ACC112 (cell line): ENCODE results near the gene GATAD2A.
"Not testable (repeated sequence)": the region's sequence is repeated elsewhere in the genome, so short reads cannot be mapped to it uniquely, and the experiment has no call there.

Experiments used
- H2AFZ ChIP-seq: fragments of 200-600 bp; sonication (generic); one replicate; pipeline ENCODE4 v1.6.0; 2017; ENCODE audit warnings: antibody characterized with exemption, low read length; ENCODE audit not compliant: unreplicated experiment
- H3K27ac ChIP-seq: fragments of 200-600 bp; sonication (generic); 2 replicates; pipeline ENCODE4 v1.5.1; 2014; ENCODE audit warnings: low read depth, mild to moderate bottlenecking, antibody characterized with exemption, low read length, moderate library complexity
- H3K27me3 ChIP-seq: fragments of 200-600 bp; sonication (generic); 2 replicates; pipeline ENCODE4 v1.6.1; 2014; ENCODE audit warnings: mild to moderate bottlenecking, antibody characterized with exemption, low read length, moderate library complexity, mixed read lengths; ENCODE audit not compliant: insufficient read depth
- H3K36me3 ChIP-seq: fragments of 200-600 bp; sonication (generic); 2 replicates; pipeline ENCODE4 v1.6.1; 2016; ENCODE audit warnings: mild to moderate bottlenecking, antibody characterized with exemption, low read length, moderate library complexity, mixed read lengths; ENCODE audit not compliant: insufficient read depth
- H3K4me1 ChIP-seq: fragments of 200-600 bp; sonication (generic); one replicate; pipeline ENCODE4 v1.6.1; 2016; ENCODE audit warnings: low read length, mixed read lengths; ENCODE audit not compliant: insufficient read depth, unreplicated experiment, control insufficient read depth
- H3K4me3 ChIP-seq: fragments of 200-600 bp; sonication (generic); 2 replicates; pipeline ENCODE4 v1.5.1; 2014; ENCODE audit warnings: mild to moderate bottlenecking, low read depth, low read length
- H3K79me2 ChIP-seq: fragments of 200-600 bp; sonication (generic); one replicate; pipeline ENCODE4 v1.6.0; 2016; ENCODE audit warnings: low read length; ENCODE audit not compliant: control insufficient read depth, unreplicated experiment, insufficient read depth

The GATAD2A gene

DNA sequence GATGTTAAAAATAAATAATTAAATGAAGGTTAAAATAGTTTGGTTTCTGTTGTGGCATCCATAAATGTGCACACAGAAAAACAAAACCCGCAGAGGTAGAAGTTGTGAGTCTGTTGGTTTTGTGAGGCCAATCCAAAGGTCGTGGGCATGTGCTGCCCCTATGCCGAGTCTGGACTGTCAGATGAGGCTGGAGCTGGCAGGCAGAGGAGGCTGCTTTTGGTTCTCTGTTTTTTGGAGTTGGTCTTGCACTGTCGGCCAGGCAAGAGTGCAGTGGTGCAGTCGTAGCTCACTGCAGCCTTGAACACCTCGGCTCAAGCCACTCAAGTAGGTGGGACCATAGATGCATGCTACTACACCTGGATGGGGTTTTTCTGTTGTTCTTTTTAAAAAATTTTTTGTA lies 66.2 kb downstream of the GATAD2A start:
- Histone ChIP-seq H3K4me3 (no peak overlapping the region), H3K36me3 (peaks cover 22% of the 10 kb centered on the region), H2AFZ (no peak overlapping the region), H3K79me2 (peaks cover 33% of the 10 kb centered on the region), H3K27me3 (no peaks in the 10 kb centered on the region), H3K27ac (no peak overlapping the region), H3K4me1 (no peaks in the 10 kb centered on the region)

DNA sequence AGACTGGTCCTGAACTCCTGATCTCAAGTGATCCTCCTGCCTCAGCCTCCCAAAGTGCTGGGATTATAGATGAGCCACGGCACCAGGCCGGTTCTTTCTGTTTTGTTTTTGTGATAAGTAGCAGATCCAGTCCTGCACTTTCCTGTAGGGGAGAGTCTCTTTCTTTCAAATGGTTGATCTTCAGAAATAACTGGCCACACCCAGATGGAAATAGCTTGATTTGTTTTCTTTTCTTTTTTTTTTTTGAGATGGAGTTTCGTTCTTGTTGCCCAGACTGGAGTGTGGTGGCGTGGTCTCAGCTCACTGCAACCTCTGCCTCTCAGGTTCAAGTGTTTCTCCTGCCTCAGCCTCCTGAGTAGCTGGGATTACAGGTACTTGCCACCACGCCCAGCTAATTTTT lies 66.6 kb downstream of the GATAD2A start:
- not testable (repeated sequence) for H3K27me3 ChIP-seq, H2AFZ ChIP-seq, H3K27ac ChIP-seq, H3K4me3 ChIP-seq, H3K4me1 ChIP-seq
- Histone ChIP-seq H3K79me2 (peaks cover 33% of the 10 kb centered on the region), H3K36me3 (peaks cover 20% of the 10 kb centered on the region)

DNA sequence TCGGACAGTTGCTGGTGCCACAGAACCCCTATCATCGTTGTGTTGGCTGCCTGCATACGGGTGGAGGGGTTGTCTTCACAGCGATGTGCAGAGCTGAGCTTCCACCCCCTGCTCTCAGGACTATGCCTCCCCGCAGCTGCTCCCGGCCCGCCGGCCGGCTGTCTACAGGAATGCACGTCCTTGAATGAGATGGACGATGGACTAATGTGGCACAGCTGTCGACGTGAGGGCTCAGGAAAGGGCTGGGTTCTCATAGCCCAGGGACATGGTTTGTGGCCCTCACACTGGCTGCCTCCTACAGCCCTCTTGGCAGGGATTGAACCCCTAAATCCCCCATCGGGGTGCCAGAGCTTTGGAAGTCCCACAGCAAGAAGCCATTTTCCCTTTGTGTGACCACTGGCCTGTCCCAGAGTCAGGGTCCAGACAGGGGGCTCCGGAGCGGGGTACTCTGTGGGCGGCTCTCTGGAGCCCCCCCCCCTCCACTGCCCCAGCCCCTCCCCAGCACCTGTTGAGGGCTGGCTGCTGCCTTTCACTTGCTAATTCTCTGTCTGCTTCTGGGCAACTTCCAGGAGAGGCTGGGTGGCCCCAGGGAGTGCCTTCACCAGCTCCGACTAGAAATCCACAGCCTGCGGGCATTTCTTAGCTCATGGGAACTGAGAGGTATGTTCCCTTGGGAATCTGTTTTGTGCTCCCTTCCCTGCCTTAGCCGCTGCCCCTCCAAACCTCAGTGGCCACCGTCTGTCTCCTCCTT lies 69.7 kb downstream of the GATAD2A start:
- Histone ChIP-seq H2AFZ (no peak overlapping the region), H3K4me3 (no peak overlapping the region), H3K79me2 (peaks cover 35% of the 10 kb centered on the region), H3K27ac (no peak overlapping the region), H3K27me3 (no peaks in the 10 kb centered on the region), H3K36me3 (no peaks in the 10 kb centered on the region), H3K4me1 (peaks cover 3% of the 10 kb centered on the region)

GRCh38 chr19:19475849-19476828 lies 70.7 kb downstream of the GATAD2A start:
- H3K4me1 ChIP-seq, result peaks cover 3% of the 10 kb centered on the region
- H3K36me3 ChIP-seq, result no peaks in the 10 kb centered on the region
- H2AFZ ChIP-seq, result no peak overlapping the region
- no peak overlapping the region for H3K4me3 ChIP-seq
- peaks cover 34% of the 10 kb centered on the region for H3K79me2 ChIP-seq
- H3K27ac ChIP-seq, result no peak overlapping the region
- H3K27me3 ChIP-seq, result no peaks in the 10 kb centered on the region

- Histone ChIP-seq H3K79me2 (peaks cover 36% of the 10 kb centered on the region), H3K27ac (no peak overlapping the region)
Observed at GRCh38 chr19:19477705-19478383, 72.4 kb downstream of the GATAD2A start.

DNA sequence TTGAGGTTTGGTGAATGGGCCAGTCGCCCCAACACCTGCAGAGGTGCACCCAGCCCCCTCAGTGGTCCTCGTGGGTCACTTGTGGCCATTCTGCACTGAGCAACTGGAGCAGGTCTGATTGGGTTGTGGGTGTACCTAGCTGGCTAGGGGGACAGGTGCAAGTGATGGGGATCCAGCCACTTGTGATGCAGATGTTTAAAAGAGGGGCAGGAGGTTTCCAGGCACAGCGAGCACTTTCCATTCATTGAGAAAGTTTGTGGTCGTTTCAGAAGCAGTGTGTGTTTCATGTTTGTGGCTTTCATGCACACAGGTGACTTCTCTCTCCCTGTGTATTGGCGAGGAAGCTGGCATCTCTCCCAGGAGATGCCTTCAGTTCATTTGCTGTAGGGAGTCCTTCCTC lies 75.2 kb downstream of the GATAD2A start:
- Histone ChIP-seq H3K4me3 (no peak overlapping the region), H2AFZ (no peak overlapping the region), H3K27ac (no peak overlapping the region), H3K4me1 (peaks cover 14% of the 10 kb centered on the region), H3K79me2 (peaks cover 35% of the 10 kb centered on the region), H3K36me3 (no peaks in the 10 kb centered on the region), H3K27me3 (no peaks in the 10 kb centered on the region)

More at GRCh38 chr19:19477705-19478383, 72.4 kb downstream of the GATAD2A start:
- Histone ChIP-seq H3K27me3 (no peaks in the 10 kb centered on the region), H2AFZ (no peak overlapping the region), H3K4me3 (no peak overlapping the region), H3K36me3 (no peaks in the 10 kb centered on the region), H3K4me1 (peaks cover 3% of the 10 kb centered on the region)

DNA sequence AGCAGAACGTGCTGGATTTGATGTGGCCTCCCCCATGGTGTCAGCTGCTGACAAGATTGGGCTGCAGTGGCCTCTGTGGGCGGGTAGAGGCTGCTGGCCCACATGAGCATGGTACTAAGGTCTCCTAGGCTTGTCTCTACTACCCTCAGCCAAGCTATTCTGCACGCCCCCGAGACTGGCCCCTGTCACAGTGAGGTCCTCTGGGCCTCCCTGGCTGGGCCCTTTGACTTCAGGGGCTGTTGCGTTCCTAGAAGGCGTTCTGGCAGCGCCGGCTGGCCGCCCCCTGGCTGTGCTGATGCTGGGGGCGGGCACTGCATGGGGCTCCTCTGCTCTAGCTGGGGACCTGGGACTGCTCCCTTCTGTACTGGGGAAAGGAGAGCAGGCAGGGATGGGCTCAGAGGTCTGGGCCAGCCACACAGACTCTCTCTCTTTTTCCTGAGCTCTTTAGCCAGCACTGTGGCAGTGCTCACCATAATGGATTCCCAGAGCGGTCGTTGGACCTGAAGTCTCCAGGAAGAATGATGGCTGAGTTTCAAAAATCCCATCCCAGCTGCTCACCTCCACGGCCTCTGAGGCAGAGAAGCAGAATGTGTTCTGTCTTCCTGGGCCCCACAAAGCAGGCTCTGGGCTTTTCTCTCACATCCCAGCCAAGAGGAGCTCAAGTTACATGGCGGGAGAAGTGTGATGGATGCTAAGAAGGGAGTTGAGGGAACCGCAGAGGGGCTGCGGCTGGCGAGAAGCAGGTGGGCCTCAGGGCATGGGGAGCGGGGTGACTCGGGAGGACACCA lies 77.5 kb downstream of the GATAD2A start:
- Histone ChIP-seq H3K36me3 (no peaks in the 10 kb centered on the region), H3K79me2 (peaks cover 31% of the 10 kb centered on the region), H3K27me3 (no peaks in the 10 kb centered on the region), H3K4me1 (peaks cover 16% of the 10 kb centered on the region), H2AFZ (no peak overlapping the region), H3K27ac (no peak overlapping the region), H3K4me3 (no peak overlapping the region)

DNA sequence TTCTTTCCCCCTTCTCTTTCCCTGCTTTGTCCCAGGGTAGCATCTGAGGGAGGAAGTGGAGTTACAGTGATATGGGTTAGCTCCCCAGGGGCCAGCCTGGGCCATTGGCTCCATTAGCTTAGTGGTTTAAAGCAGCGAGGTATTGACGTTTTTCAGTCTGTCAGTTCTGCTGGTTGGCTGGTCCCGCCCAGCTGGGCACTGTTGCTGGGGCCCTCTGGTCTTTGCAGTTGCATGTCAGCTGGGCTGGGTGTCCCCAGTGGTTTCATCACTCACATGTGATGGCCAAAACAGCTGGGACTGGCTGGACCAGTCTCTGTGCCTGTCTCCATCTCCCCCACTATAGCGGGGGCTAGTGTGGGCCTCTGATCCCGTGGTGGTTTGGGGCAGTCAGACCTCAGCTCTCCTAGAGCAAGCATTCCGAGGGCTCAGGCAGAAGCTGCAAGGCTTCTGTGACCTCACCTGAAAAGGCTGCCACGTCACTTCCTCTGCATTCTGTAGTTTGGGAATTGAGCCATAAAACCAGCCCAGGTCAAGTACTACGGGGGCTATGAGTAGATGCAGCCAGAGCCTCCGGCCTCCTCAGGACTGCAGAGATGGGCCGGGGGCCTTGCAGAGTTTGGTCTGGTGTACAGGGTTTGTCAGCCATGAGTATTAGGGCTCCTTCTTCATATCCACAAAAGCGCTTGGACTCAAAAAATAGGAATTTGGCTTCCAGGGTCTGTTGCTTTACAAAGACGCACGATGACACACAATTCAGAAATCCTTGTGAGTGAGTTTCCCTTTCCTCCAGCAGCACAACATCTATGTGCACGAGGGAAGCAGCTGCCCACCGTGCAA lies 79.9 kb downstream of the GATAD2A start:
- Histone ChIP-seq H2AFZ (no peak overlapping the region), H3K4me1 (peaks cover 35% of the 10 kb centered on the region), H3K4me3 (no peak overlapping the region), H3K79me2 (peaks cover 29% of the 10 kb centered on the region), H3K27me3 (no peaks in the 10 kb centered on the region), H3K36me3 (no peaks in the 10 kb centered on the region), H3K27ac (no peak overlapping the region)

DNA sequence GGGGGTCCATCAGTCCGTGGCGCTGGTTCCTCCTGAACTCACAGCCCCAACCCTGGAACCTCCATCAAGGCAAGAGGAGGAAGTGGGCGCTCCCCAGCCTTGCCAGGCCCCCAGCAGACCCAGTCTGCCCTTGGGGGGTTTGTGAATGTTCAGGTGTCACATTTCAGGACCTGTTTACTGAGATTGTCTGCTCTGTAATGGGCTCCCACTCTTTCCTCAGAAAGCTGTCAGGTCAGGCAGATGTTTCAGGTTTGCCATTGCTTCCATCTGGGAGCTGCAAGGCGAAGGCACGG lies 80.5 kb downstream of the GATAD2A start:
- Histone ChIP-seq H3K4me3 (no peak overlapping the region), H3K79me2 (peaks cover 30% of the 10 kb centered on the region), H2AFZ (no peak overlapping the region), H3K27ac (no peak overlapping the region), H3K4me1 (peaks cover 35% of the 10 kb centered on the region), H3K27me3 (no peaks in the 10 kb centered on the region), H3K36me3 (no peaks in the 10 kb centered on the region)
